Measurements from ENCODE around the gene LTA.
A peak's percentile ranks its signal among the peaks of the same experiment; 100 is the strongest.
"Not testable (repeated sequence)": the region's sequence is repeated elsewhere in the genome, so short reads cannot be mapped to it uniquely, and the experiment has no call there.

Gene LTA

GRCh38 chr6:31588871-31589650 lies 17.0 kb downstream of the LTA start:
- DNase-seq: no peak

- not testable (repeated sequence) for DNase-seq
These were observed 18.6 kb downstream of the LTA start for GRCh38 chr6:31590691-31591090.

DNA sequence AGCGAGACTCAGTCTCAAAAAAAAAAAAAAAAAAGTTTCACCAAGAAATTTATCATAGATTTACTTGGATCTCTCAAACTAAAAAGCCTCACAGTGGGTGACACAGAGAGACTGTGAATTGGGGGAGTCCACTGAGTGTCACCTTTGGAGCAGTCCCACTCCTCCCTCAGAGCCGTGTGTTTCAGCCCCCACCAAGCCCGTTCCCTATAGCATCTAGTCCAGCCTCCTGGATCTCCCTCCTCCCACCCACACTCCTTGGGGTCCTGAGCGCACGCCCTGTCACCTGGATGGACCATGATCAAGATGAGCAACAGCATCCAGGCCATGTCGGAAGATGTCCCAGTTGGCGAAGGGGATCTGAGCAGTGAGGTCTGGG lies 20.3 kb downstream of the LTA start:
- no peak for DNase-seq

- DNase-seq: no peak
These were observed 24.9 kb downstream of the LTA start for GRCh38 chr6:31597006-31597405.

GRCh38 chr6:31607317-31607716 lies 35.2 kb downstream of the LTA start:
- no peak for DNase-seq

DNA sequence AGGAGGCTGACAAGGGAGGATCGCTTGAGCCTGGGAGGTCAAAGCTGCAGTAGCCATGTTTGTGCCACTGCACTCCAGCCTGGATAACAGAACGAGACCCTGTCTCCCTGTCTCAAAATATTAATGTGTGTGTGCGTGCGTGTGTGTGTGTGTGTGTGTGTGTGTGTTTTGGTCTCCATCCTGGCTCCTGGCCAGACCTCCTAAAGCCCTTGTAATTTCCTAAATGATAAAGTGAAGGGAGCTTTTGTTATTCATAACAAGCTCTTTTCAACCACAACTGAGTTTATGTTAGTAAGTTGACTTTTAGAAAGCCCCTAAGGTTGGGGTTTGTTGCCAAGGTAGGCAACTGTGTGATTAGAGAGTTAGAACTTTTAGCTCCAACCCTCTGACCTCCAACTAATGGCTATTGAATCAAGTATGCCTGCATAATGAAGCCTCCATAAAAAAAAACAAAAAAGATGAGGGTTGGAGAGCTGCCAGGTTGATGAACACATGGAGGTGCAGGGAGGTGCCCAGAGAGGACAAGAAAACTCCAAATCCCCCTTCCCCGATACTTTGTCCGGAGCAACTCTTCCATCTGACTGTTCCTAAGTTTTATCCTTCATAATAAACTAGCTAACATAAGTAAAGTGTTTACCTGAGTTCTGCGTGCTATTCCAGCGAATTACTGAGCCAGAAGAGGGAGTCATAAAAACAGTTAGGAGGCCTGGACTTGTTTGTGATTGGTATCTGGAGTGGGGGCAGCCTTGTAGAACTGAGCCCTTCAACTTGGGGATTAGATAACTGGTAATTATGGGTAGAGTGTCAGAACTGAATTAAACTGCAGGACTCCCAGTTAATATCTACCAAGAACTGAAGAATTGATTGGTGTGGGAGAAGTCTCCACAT lies 37.7 kb downstream of the LTA start:
- no peak for DNase-seq

DNA sequence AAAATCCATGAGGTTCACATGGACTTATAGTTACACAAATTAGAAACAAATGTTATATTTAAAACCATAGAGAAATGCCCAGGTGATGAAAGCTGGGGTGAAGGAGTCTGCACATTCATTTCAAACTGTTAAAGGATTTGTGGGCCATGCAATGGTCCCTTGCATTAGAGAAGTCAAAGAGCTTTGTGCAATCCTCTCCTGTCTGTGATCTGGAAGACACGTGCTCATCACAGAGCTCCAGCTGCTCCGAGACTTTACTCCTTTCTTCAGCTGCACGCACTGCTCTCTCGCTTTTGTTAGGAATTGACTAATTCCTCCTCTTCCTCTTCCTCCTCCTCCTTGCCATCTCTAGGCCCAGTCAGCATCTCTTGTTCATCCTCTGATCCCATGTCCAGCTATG lies 38.9 kb downstream of the LTA start:
- DNase-seq: no peak

DNA sequence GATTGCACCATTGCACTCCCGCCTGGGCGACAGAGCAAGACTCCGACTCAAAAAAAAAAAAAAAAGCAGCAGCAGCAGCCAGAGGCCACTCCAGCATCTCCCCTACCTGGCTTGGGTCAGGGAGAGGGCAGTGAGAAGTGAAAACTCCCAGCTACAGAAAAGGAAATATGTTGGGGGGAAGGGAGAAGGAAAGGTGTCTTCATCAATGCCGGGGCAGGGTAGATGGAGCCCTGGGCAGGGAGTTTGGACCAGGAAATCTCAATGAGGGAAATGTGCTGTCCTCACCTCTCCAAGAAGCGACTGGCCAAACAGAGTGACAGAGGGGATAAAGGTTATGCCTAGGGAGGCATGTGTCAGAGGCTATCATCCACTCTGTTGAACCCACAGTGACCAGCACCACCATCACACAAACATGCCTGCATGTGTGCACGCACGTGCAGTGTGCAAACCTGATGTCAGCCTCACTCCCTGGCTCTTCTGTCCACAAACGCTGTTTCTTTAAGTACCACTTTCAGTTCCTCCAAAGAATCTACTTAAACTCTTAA lies 42.1 kb downstream of the LTA start:
- DNase-seq: peak in 1 of 2 donors; percentile 11

DNA sequence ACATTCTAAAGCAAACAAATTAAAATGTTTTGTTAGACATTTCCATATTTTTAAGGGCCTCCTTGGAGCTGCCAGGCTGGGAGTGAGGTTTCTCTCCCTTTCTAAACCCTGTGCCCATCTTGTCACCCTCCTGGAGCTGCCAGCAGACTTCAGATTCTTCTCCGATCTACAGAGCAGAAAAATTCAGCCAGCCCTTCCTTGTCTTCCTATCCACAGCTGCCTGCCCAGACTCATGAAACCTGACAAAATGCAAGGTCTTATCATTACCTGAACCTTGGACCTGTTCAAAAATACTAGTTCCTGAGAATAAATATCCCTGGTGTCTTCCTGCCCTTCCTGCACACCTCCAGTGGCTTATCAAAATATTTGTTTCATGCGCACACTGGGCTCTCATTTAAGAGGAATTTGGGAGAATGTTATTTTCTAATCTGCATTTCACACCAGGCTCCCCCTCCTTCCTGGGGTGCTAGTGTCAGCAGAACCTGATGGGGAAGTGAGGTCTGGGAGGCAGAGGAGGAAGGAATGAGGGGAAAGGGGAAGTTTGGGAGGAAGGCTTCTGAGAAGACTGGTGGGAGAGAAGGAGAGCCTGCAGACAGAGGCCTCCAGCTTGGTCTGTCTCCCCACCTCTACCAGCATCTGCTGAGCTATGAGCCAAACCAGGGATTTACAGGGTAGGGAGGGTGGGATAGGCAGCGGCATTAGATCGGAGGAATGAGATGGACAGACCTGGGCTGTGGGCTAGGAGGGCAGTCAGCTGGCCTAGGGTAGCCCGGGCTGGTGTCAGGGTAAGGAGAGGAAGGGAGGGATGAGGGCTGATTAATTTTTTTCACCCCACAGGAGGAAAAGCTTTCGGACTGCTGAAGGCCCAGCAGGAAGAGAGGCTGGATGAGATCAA lies 42.8 kb downstream of the LTA start, which contains the start of gene AIF1:
AIF1 (plus strand) TSS at position 551 of the 895 bp plus-strand sequence; CDS start at position 647, 96 bp downstream.
- DNase-seq: peak in 1 of 2 donors; percentile 29

- no peak for DNase-seq
These were observed 43.7 kb downstream of the LTA start for GRCh38 chr6:31615748-31616147.

- DNase-seq: no peak
These were observed 44.9 kb downstream of the LTA start for GRCh38 chr6:31617010-31617409.

- DNase-seq: peak; percentile 97 to 99
These were observed 47.9 kb downstream of the LTA start for GRCh38 chr6:31619805-31620585.

- no peak for DNase-seq
These were observed 48.7 kb downstream of the LTA start, which contains the start of gene PRRC2A for GRCh38 chr6:31620586-31621319. Gene PRRC2A (plus strand): TSS chr6:31620715. CDS start chr6:31622790, 2,075 bp downstream.

- no peak for DNase-seq
These were observed 49.3 kb downstream of the LTA start for GRCh38 chr6:31621320-31621939.

DNA sequence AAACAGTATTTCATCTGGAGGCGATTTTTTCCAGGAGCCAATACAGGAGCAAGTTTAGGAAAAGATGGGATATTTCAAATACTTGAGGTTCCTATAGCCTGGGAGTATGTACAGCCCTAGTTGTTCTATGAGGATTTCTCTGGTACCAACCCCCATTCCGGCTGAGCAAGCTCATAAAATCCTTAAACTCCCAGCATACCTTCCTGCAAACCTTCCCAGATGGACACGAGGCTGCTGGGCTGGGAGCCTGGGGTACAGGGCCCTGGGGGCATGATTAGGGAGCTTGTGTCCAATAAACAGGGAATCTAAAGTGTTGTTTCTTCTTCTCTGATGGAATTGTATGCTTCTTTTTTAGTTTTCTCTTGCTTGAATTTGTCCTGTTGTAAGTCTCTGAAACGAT lies 49.9 kb downstream of the LTA start:
- no peak for DNase-seq

- DNase-seq: no peak
These were observed 50.6 kb downstream of the LTA start for GRCh38 chr6:31622684-31623091.

Measured in hippocampal formation (tissue), 2 donors.